RWPE1 (cell line): Measurements from ENCODE around the gene NTM.

Source experiments
- CTCF ChIA-PET: fragments of 350-600 bp; sonication (Branson Sonifier 250); formaldehyde crosslinking; extraction: SDS; loops from one replicate; lab custom pipeline; 2021; lab: Yijun Ruan, JAX
- POLR2A ChIA-PET: fragments of 400-600 bp; formaldehyde crosslinking; extraction: SDS; loops from one replicate; lab custom pipeline; 2020; ENCODE audit warnings: antibody characterized with exemption; ENCODE audit not compliant: low non-redundant PET; lab: Yijun Ruan, JAX
- DNase-seq: peaks from one replicate; pipeline ENCODE4 v3.0.0; 2012; ENCODE audit warnings: low spot score
- H3K27ac ChIP-seq: fragments of 450-650 bp; 2 replicates; pipeline ENCODE4 v1.5.1; 2017
- CTCF ChIP-seq: fragments of 450-650 bp; conservative IDR thresholded peaks from 2 replicates; pipeline ENCODE4 v1.5.1; 2017; ENCODE audit warnings: low read depth, mild to moderate bottlenecking

The NTM gene

GRCh38 chr11:132080127-132080526 is 709.7 kb downstream of the NTM start:
- DNase-seq: no peak
- ChIA-PET POLR2A (no interaction called here), CTCF (no interaction called here)
- TF ChIP-seq CTCF: no peak
- no peak overlapping the region for H3K27ac ChIP-seq

- no peak for DNase-seq
- ChIA-PET CTCF (no interaction called here), POLR2A (no interaction called here)
- H3K27ac ChIP-seq: no peak overlapping the region
- no peak for TF ChIP-seq CTCF
Observed at GRCh38 chr11:132082566-132082965, 712.2 kb downstream of the NTM start.

- CTCF ChIA-PET: no interaction called here
- H3K27ac ChIP-seq: no peak overlapping the region
- POLR2A ChIA-PET: no interaction called here
- no peak for TF ChIP-seq CTCF
- no peak for DNase-seq
Observed at GRCh38 chr11:132084433-132084832, 714.0 kb downstream of the NTM start.

- POLR2A ChIA-PET: no interaction called here
- CTCF ChIA-PET: no interaction called here
Observed at GRCh38 chr11:132087148-132087547, 716.7 kb downstream of the NTM start.

GRCh38 chr11:132088551-132088950 is 718.1 kb downstream of the NTM start:
- TF ChIP-seq CTCF: no peak
- CTCF ChIA-PET: no interaction called here
- H3K27ac ChIP-seq: no peak overlapping the region; the same call in 1 of the 2 replicates
- POLR2A ChIA-PET: no interaction called here
- DNase-seq: peak; percentile 30

More at GRCh38 chr11:132087148-132087547, 716.7 kb downstream of the NTM start:
- TF ChIP-seq CTCF: no peak
- DNase-seq: no peak
- no peak overlapping the region for H3K27ac ChIP-seq

- TF ChIP-seq CTCF: no peak
- CTCF ChIA-PET: no interaction called here
- DNase-seq: no peak
- no peak overlapping the region for H3K27ac ChIP-seq
- POLR2A ChIA-PET: no interaction called here
Observed at GRCh38 chr11:132093536-132094259, 723.3 kb downstream of the NTM start.
